ENCODE results near the gene TPRG1L.

- TF ChIP-seq GATA2 (IDR thresholded peaks at IDR 0.05; ENCODE audit: low read depth, low read length), result no peak
- TF ChIP-seq GATA3 (IDR thresholded peaks at IDR 0.05; ENCODE audit: low read depth, low read length), result no peak
These were observed 46.8 kb downstream of the TPRG1L start for GRCh38 chr1:3671371-3672180.

Data from SH-SY5Y (cell line).